ENCODE measurements around the gene BPIFB4. TPM values are rescaled to one million over a fixed set of nuclear protein-coding genes. Genes with fewer than 3 reads are reported as not detected.

BPIFB4 gene
- total RNA-seq, 1 donor from 2014 or later: not detected

- no peak for TF ChIP-seq CTCF (IDR thresholded peaks at IDR 0.05)
- ATAC-seq (ENCODE audit: low read depth) (no peak), DNase-seq (no peak)
- Mint-ChIP-seq H3K27ac (no peak overlapping the region), H3K9me3 (peaks cover 3% of the 10 kb centered on the region), H3K27me3 (no peaks in the 10 kb centered on the region), H3K4me1 (no peaks in the 10 kb centered on the region), H3K4me3 (no peak overlapping the region), H3K36me3 (ENCODE audit: low read depth) (no peaks in the 10 kb centered on the region)
- intact Hi-C loops (cut with micrococcal nuclease): no loop called here
- ChIA-PET CTCF (no interaction called here), POLR2A (no interaction called here)
Observed at GRCh38 chr20:33051333-33051732, 28.1 kb upstream of the BPIFB4 start.

- H3K4me3 Mint-ChIP-seq: no peak within 1 kb of the TSS
- no peak for TF ChIP-seq CTCF (IDR thresholded peaks at IDR 0.05)
- no peaks in the 10 kb centered on the region for H3K9me3 Mint-ChIP-seq
- ChIA-PET POLR2A (no interaction called here), CTCF (no interaction called here)
- H3K4me1 Mint-ChIP-seq: no peaks in the 10 kb centered on the region
- intact Hi-C loops (cut with micrococcal nuclease): no loop called here
- DNase-seq (no peak), ATAC-seq (ENCODE audit: low read depth) (no peak)
- H3K27ac Mint-ChIP-seq: no peak within 1 kb of the TSS
- H3K27me3 Mint-ChIP-seq: no peaks in the 10 kb centered on the region
- no peaks in the 10 kb centered on the region for H3K36me3 Mint-ChIP-seq (ENCODE audit: low read depth)
Observed at GRCh38 chr20:33053291-33054106, 25.9 kb upstream of the BPIFB4 start, which contains the start of gene BPIFB3. BPIFB3 (plus strand) TSS chr20:33053903; CDS start chr20:33055436, 1,533 bp downstream.

DNA sequence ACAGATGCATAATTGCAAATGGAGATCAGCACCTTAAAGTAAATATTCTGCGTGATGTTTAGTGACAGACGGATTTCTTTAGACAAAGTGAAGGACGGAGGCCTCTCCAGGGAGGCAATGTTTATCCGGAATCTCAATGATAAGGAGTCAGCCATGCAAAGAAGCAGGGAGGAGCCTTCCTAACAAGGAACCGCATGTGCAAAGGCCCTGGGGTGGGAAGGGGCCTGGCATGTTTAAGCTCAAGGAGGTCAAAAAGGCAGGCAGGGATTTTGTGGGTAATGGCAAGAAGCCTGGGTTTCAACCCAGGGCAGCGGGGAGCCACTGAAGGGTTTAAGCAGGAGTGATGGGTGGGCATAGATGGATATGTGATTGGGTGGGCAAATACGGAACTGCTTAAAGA is 25.1 kb upstream of the BPIFB4 start:
- DNase-seq (no peak), ATAC-seq (ENCODE audit: low read depth) (no peak)
- Mint-ChIP-seq H3K4me3 (no peak overlapping the region), H3K36me3 (ENCODE audit: low read depth) (no peaks in the 10 kb centered on the region), H3K9me3 (no peaks in the 10 kb centered on the region), H3K4me1 (no peaks in the 10 kb centered on the region), H3K27me3 (no peaks in the 10 kb centered on the region), H3K27ac (no peak overlapping the region)
- no peak for TF ChIP-seq CTCF (IDR thresholded peaks at IDR 0.05)
- intact Hi-C loops (cut with micrococcal nuclease): no loop called here
- ChIA-PET POLR2A (no interaction called here), CTCF (no interaction called here)

- H3K27ac Mint-ChIP-seq: no peak overlapping the region
- no peak for TF ChIP-seq CTCF (IDR thresholded peaks at IDR 0.05)
- POLR2A ChIA-PET: no interaction called here
- no peak overlapping the region for H3K4me3 Mint-ChIP-seq
- ATAC-seq (ENCODE audit: low read depth): no peak
- H3K4me1 Mint-ChIP-seq: no peaks in the 10 kb centered on the region
- CTCF ChIA-PET: no interaction called here
- intact Hi-C loops (cut with micrococcal nuclease): no loop called here
- no peaks in the 10 kb centered on the region for H3K9me3 Mint-ChIP-seq
- no peaks in the 10 kb centered on the region for H3K27me3 Mint-ChIP-seq
- no peak for DNase-seq
- no peaks in the 10 kb centered on the region for H3K36me3 Mint-ChIP-seq (ENCODE audit: low read depth)
Observed at GRCh38 chr20:33054791-33055190, 24.7 kb upstream of the BPIFB4 start.

GRCh38 chr20:33059136-33059535 is 20.3 kb upstream of the BPIFB4 start:
- Mint-ChIP-seq H3K9me3 (no peaks in the 10 kb centered on the region), H3K27me3 (no peaks in the 10 kb centered on the region), H3K4me3 (no peak overlapping the region), H3K4me1 (no peaks in the 10 kb centered on the region), H3K27ac (no peak overlapping the region), H3K36me3 (ENCODE audit: low read depth) (no peaks in the 10 kb centered on the region)
- TF ChIP-seq CTCF (IDR thresholded peaks at IDR 0.05): no peak
- no peak for ATAC-seq (ENCODE audit: low read depth)
- POLR2A ChIA-PET: no interaction called here
- CTCF ChIA-PET: no interaction called here
- intact Hi-C loops (cut with micrococcal nuclease): no loop called here
- DNase-seq: no peak
